SU-DHL-6 (cell line): ENCODE measurements around the gene RAD51B.

ENCODE experiments used
- CTCF ChIP-seq: fragments of 200-600 bp; sonication (generic); IDR thresholded peaks from one replicate; pipeline ENCODE4 v1.5.1; 2017; ENCODE audit warnings: antibody characterized with exemption, mild to moderate bottlenecking, low read length, moderate library complexity; ENCODE audit not compliant: insufficient read depth, poor library complexity, severe bottlenecking
- EZH2phosphoT487 ChIP-seq: fragments of 200-600 bp; sonication (generic), shearing (Covaris generic); conservative IDR thresholded peaks from 2 replicates; pipeline ENCODE4 v1.6.1; 2018; ENCODE audit warnings: mild to moderate bottlenecking, antibody characterized with exemption, low read length, moderate library complexity, mixed read lengths

- no peak for TF ChIP-seq CTCF
- TF ChIP-seq EZH2phosphoT487 = no peak
Observed at GRCh38 chr14:68041876-68042354, 222.3 kb downstream of the RAD51B start.
